Activated T-cell treated with anti-CD3 and anti-CD28 coated beads, Interleukin-2, amount 50 U/mL, for 72 hours (primary cell): ENCODE measurements around the gene LRRC71. TPM values are rescaled to one million over a fixed set of nuclear protein-coding genes. Genes with fewer than 3 reads are reported as not detected.

Experiments used
- ATAC-seq, 2 donors: fragments of 150-1000 bp; cut with Tn5 transposase; replicated peaks in 1 of 2; 2 replicates each; pipeline ENCODE4 v1.10.0; 2021; ENCODE audit warnings: moderate library complexity in 2 of 2, mild to moderate bottlenecking in 1 of 2
- DNase-seq, 2 donors: peaks; one replicate each; pipeline ENCODE4 v3.0.0; 2021 to 2022; ENCODE audit warnings: mixed read lengths in 1 of 2
- H3K27ac Mint-ChIP-seq: one replicate; pipeline ENCODE4 v1.8.0; 2022; ENCODE audit warnings: mild to moderate bottlenecking, moderate library complexity, mixed read lengths
- H3K27me3 Mint-ChIP-seq: one replicate; pipeline ENCODE4 v1.8.0; 2022; ENCODE audit warnings: low read depth, mixed read lengths
- H3K36me3 Mint-ChIP-seq, 2 donors: one replicate each; pipeline ENCODE4 v1.8.0; 2022; ENCODE audit warnings: mixed read lengths in 2 of 2, mild to moderate bottlenecking in 1 of 2; ENCODE audit not compliant: insufficient read depth in 2 of 2
- H3K4me1 Mint-ChIP-seq: one replicate; pipeline ENCODE4 v1.8.0; 2022; ENCODE audit warnings: low read depth, mixed read lengths
- H3K4me3 Mint-ChIP-seq, 2 donors: one replicate each; pipeline ENCODE4 v1.8.0; 2022; ENCODE audit warnings: mild to moderate bottlenecking in 2 of 2, mixed read lengths in 2 of 2, moderate library complexity in 2 of 2
- H3K9me3 Mint-ChIP-seq, 2 donors: one replicate each; pipeline ENCODE4 v1.8.0; 2022; ENCODE audit warnings: mixed read lengths in 2 of 2
- total RNA-seq, 2 donors: library from RNA; stranded (reverse); gene quantifications; one replicate each; pipeline ENCODE4 v1.2.3, GENCODE V29; 2022

The LRRC71 gene
- total RNA-seq, 2 donors from 2014 or later, result not detected

GRCh38 chr1:156943756-156944155 is 23.3 kb downstream of the LRRC71 start:
- H3K4me3 Mint-ChIP-seq, result no peak overlapping the region
- DNase-seq, result no peak
- H3K27me3 Mint-ChIP-seq, result no peaks in the 10 kb centered on the region
- no peaks in the 10 kb centered on the region for H3K9me3 Mint-ChIP-seq
- H3K36me3 Mint-ChIP-seq, result no peaks in the 10 kb centered on the region
- H3K4me1 Mint-ChIP-seq, result no peaks in the 10 kb centered on the region
- no peak overlapping the region for H3K27ac Mint-ChIP-seq
- no peak for ATAC-seq

DNA sequence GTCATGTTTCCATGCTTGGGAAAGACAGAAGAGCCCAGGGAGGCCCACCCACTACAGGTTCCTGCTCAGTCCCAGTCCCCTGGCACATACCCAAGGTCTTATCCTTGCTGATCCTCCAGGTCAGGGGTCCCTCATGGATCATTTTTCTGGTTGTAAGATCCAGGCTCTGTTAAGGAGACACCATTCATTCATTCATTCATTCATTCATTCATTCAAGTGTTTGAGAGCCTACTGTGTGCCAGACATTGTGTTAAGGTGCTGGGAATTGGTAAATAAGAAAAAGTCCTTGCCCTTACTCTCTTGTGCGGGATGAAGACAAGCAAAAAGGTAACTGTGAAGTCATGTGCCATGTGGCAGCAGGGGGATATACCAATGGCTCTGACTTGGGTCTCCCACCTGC is 23.8 kb downstream of the LRRC71 start:
- no peaks in the 10 kb centered on the region for H3K36me3 Mint-ChIP-seq
- H3K4me3 Mint-ChIP-seq, result no peak overlapping the region
- ATAC-seq (no peak), DNase-seq (no peak)
- no peaks in the 10 kb centered on the region for H3K9me3 Mint-ChIP-seq
- no peaks in the 10 kb centered on the region for H3K27me3 Mint-ChIP-seq
- H3K27ac Mint-ChIP-seq, result no peak overlapping the region
- H3K4me1 Mint-ChIP-seq, result no peaks in the 10 kb centered on the region

- Mint-ChIP-seq H3K9me3 (no peaks in the 10 kb centered on the region), H3K4me3 (no peak overlapping the region), H3K27me3 (no peaks in the 10 kb centered on the region), H3K27ac (no peak overlapping the region), H3K4me1 (no peaks in the 10 kb centered on the region), H3K36me3 (no peaks in the 10 kb centered on the region)
- ATAC-seq, result no peak
- no peak for DNase-seq
These were observed 24.4 kb downstream of the LRRC71 start for GRCh38 chr1:156944848-156945247.

- H3K4me3 Mint-ChIP-seq, result no peak overlapping the region
- peaks cover 0 to under 1% of the 10 kb centered on the region in 2 donors for H3K36me3 Mint-ChIP-seq
- ATAC-seq, result no peak
- H3K9me3 Mint-ChIP-seq, result no peaks in the 10 kb centered on the region
- no peaks in the 10 kb centered on the region for H3K27me3 Mint-ChIP-seq
- H3K27ac Mint-ChIP-seq, result no peak overlapping the region
- no peak for DNase-seq
- peaks cover under 1% of the 10 kb centered on the region for H3K4me1 Mint-ChIP-seq
These were observed 25.6 kb downstream of the LRRC71 start for GRCh38 chr1:156945881-156946661.

GRCh38 chr1:156947127-156947526 is 26.7 kb downstream of the LRRC71 start:
- DNase-seq, result no peak
- no peak overlapping the region for H3K27ac Mint-ChIP-seq
- H3K4me1 Mint-ChIP-seq, result peaks cover 5% of the 10 kb centered on the region
- no peaks in the 10 kb centered on the region for H3K9me3 Mint-ChIP-seq
- ATAC-seq, result no peak
- H3K27me3 Mint-ChIP-seq, result no peaks in the 10 kb centered on the region
- peaks cover 0 to 2% of the 10 kb centered on the region in 2 donors for H3K36me3 Mint-ChIP-seq
- H3K4me3 Mint-ChIP-seq, result no peak overlapping the region

DNA sequence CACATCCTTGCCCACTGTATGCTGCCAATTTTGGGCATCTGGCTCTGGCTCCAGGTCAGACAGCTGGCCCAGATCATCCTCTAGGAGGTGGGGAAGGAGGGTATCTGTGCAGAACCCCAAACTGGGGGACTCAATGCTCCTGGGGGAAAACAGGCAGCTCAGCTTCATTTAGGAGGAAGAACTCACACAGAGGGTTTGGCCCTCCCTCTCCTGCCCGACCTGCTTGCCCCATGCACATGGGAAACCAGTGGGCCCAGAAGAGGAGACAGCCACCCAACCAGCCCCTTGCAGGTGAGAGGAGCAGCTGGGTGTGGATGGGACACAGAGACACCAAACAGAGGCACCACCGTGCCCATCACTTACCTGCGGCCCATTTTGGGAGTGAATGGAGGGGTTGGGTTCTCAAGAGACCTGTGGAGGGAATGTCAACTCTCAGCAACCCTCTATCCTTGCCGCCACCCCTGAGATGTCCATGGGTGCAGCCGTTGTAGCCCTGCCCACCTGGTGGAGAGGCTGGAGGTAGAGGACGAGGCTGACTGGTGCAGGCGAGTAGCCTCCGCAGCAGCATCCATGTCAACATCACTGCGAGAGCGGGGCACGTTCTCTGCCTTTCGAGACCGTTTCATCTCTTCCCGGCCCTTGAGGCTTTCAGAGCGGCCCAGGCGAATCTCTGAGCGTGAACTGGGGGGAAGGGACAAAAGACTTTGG is 27.5 kb downstream of the LRRC71 start:
- Mint-ChIP-seq H3K27me3 (no peaks in the 10 kb centered on the region), H3K9me3 (no peaks in the 10 kb centered on the region), H3K4me3 (no peak overlapping the region), H3K4me1 (peaks cover 5% of the 10 kb centered on the region), H3K27ac (no peak overlapping the region), H3K36me3 (peaks cover 0 to 2% of the 10 kb centered on the region in 2 donors)
- DNase-seq, result no peak
- no peak for ATAC-seq

- peaks cover 5% of the 10 kb centered on the region for H3K4me1 Mint-ChIP-seq
- ATAC-seq (no peak), DNase-seq (no peak)
- no peaks in the 10 kb centered on the region for H3K9me3 Mint-ChIP-seq
- H3K27ac Mint-ChIP-seq, result no peak overlapping the region
- H3K36me3 Mint-ChIP-seq, result peaks cover 0 to 2% of the 10 kb centered on the region in 2 donors
- H3K4me3 Mint-ChIP-seq, result no peak overlapping the region
- H3K27me3 Mint-ChIP-seq, result no peaks in the 10 kb centered on the region
These were observed 28.3 kb downstream of the LRRC71 start for GRCh38 chr1:156948708-156949107.

DNA sequence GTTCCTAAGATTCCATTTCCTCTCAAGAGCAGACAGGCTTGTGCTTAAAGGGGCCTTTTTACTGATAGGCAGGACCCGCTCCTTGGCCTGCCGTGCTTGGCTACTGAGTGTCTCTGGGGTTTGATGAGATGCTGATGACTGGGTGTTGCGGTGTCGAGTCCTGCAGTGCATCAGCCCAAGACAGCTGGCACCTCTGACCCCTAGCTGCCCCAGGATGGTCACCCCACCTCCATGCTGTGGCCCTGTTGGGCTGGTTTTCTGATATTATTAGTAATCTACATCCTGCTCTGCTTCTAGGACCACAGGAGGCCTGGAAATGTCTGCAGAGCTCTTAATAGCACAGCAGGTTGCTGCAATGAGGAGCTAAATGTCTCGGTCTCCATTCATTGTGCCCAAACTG is 28.7 kb downstream of the LRRC71 start:
- Mint-ChIP-seq H3K4me3 (no peak overlapping the region), H3K9me3 (no peaks in the 10 kb centered on the region), H3K27ac (no peak overlapping the region), H3K4me1 (peaks cover 5% of the 10 kb centered on the region), H3K36me3 (peaks cover 0 to 2% of the 10 kb centered on the region in 2 donors), H3K27me3 (no peaks in the 10 kb centered on the region)
- DNase-seq (no peak), ATAC-seq (no peak)

GRCh38 chr1:156951371-156951770 is 30.9 kb downstream of the LRRC71 start:
- DNase-seq (no peak), ATAC-seq (no peak)
- H3K27me3 Mint-ChIP-seq, result no peaks in the 10 kb centered on the region
- H3K27ac Mint-ChIP-seq, result no peak overlapping the region
- H3K4me1 Mint-ChIP-seq, result peaks cover 5% of the 10 kb centered on the region
- H3K9me3 Mint-ChIP-seq, result no peaks in the 10 kb centered on the region
- H3K4me3 Mint-ChIP-seq, result no peak overlapping the region
- H3K36me3 Mint-ChIP-seq, result peaks cover 0 to 2% of the 10 kb centered on the region in 2 donors

DNA sequence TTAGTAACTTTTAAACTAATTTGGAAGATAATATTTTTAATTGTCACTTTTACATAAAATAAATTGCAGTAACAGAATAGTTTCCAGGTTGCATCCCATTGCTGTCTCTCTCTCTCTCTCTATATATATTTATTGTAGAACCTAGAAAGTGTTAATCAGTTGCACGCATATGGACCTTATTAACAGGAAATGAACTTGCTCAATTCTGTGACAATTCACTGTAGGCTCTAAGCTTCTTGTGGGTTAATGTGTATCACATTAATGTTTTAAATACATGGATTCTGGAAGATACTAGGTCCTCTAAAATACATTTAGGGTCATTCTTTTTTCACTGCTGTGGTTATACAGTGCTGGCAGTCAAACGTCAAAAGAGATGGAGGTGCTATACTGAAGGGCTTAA is 33.1 kb downstream of the LRRC71 start:
- H3K27ac Mint-ChIP-seq, result peak overlapping the region; percentile 13
- H3K4me1 Mint-ChIP-seq, result peaks cover 5% of the 10 kb centered on the region
- no peak for ATAC-seq
- no peaks in the 10 kb centered on the region for H3K27me3 Mint-ChIP-seq
- no peaks in the 10 kb centered on the region for H3K9me3 Mint-ChIP-seq
- H3K36me3 Mint-ChIP-seq, result peaks cover 0 to 2% of the 10 kb centered on the region in 2 donors
- H3K4me3 Mint-ChIP-seq, result no peak overlapping the region
- no peak for DNase-seq

DNA sequence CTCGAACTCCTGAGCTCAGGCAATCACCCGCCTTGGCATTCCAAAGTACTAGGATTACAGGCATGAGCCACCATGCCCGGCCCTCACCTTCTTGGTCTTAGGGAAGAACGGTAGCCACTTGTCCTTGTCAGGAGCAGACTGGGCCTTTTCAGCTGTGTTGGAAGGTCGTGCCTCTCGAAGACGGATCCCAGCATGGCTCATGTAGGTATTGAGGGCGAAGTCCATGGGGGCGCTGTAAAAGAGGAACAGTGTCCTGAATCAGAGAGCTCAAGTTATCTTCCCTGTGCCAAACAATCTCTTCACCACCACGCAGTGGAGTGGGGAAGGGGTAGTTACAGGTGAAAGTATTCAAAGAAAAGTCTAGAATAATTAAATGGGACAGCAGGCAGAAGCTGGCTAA is 35.9 kb downstream of the LRRC71 start:
- H3K27ac Mint-ChIP-seq, result no peak overlapping the region
- peaks cover 5% of the 10 kb centered on the region for H3K4me1 Mint-ChIP-seq
- no peaks in the 10 kb centered on the region for H3K9me3 Mint-ChIP-seq
- no peaks in the 10 kb centered on the region for H3K36me3 Mint-ChIP-seq
- H3K27me3 Mint-ChIP-seq, result no peaks in the 10 kb centered on the region
- no peak overlapping the region for H3K4me3 Mint-ChIP-seq
- ATAC-seq (no peak), DNase-seq (no peak)

DNA sequence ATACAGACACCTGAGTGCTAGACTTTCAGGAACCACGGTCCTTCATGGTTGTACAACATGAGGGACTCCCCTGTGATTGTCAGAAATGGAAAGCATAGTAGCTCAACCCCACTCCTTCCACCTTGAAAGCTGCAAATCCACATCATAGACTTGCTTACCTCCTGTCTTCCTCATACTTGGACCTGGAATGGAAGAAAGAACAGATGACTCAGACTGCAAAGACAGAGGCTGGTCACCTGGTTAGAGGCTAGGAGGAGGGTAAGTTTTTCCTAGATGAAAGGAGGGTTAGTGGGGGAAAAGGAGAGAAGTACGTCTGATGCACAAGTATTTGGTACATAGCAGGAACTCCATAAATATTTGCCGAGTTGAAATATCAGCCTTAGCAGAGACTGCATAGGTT is 37.2 kb downstream of the LRRC71 start:
- peaks cover 15% of the 10 kb centered on the region for H3K4me1 Mint-ChIP-seq
- ATAC-seq, result no peak
- no peak for DNase-seq
- no peak overlapping the region for H3K27ac Mint-ChIP-seq
- no peaks in the 10 kb centered on the region for H3K9me3 Mint-ChIP-seq
- H3K27me3 Mint-ChIP-seq, result no peaks in the 10 kb centered on the region
- H3K4me3 Mint-ChIP-seq, result no peak overlapping the region
- H3K36me3 Mint-ChIP-seq, result no peaks in the 10 kb centered on the region

DNA sequence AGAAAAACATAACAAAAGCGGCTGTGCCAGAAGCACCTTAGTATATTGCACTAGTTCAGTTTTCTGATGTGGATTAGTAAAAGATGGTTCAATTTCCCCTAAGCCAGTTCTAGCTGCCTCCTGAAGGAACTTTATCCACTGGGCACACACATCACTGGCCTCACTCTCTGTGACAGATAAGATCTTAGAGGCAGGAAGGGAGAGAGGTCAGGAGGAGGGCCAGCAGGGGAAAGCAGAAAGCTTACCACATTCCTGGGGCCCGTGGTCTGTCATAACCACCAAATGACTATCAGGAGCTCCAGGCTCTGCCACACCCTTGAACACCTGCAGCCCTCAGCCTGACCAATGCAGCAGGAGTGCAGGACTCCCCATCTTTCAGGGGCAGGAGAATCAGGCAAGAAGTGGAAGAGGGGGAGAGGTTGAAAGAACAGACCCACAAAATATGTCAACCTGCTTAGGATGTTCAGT is 37.8 kb downstream of the LRRC71 start:
- peaks cover 20% of the 10 kb centered on the region for H3K4me1 Mint-ChIP-seq
- no peaks in the 10 kb centered on the region for H3K9me3 Mint-ChIP-seq
- no peak overlapping the region for H3K27ac Mint-ChIP-seq
- no peaks in the 10 kb centered on the region for H3K27me3 Mint-ChIP-seq
- H3K4me3 Mint-ChIP-seq, result no peak overlapping the region
- ATAC-seq (no peak), DNase-seq (no peak)
- no peaks in the 10 kb centered on the region for H3K36me3 Mint-ChIP-seq
